Placental epithelial cell (primary cell): ENCODE measurements around the gene MORN2. TPM values are rescaled to one million over a fixed set of nuclear protein-coding genes. Genes with fewer than 3 reads are reported as not detected.

Experiments used
- small RNA-seq: library from RNA; depleted of rRNA; stranded (forward); fragments of <200 nt; gene quantifications from one replicate; pipeline ENCODE3, GENCODE V24; 2012
- total RNA-seq: library from RNA; depleted of rRNA; stranded (reverse); fragments of >200 nt; gene quantifications from 2 replicates; pipeline ENCODE4 v1.2.3, GENCODE V29; 2012

Gene MORN2
- 14.3 and 21.6 TPM in 2 replicates for total RNA-seq

GRCh38 chr2:38875576-38876367 is at the start of gene MORN2, which contains the start of gene DHX57:
TSS of gene MORN2 (plus strand) at chr2:38875976.
TSS of gene DHX57 (minus strand) at chr2:38875934. CDS start at chr2:38868405, 7,529 bp downstream.

DNA sequence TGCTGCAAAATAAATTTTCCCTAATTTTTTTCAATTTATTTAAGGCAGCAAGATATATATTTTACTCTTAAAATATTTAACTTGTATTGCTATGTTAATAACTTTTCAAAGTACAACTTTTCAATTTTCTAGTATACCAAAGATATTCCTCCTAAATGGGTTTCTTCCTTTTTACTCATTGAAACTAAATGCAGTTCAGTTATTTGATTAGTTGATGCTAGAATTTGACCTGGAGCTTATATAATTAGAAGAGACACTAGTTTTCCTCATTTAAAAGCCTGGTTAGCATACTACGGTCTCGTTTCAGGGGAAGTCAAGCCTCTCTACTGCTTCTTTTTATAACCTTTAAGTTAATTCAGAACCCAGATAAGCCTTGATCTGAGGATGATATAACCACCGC is 13.8 kb downstream of the MORN2 start, which contains the start of gene ARHGEF33:
Gene ARHGEF33 (plus strand): TSS at position 301 of the 400 bp plus-strand sequence. CDS start 29,573 bp downstream, outside the sequence.

Small RNAs within 50 kb of the gene (small RNA-seq; reads per million reads assigned to genes)
- not detected for gene RNU6-851P

Other genes starting within 250 kb of the MORN2 start
- gene GALM, start 209.9 kb upstream of the MORN2 start, total RNA-seq = 10.6 and 14.9 TPM in 2 replicates
- gene SRSF7, start 124.6 kb upstream of the MORN2 start, total RNA-seq = 78.9 and 81.1 TPM in 2 replicates
- gene GEMIN6, start 97.8 kb upstream of the MORN2 start, total RNA-seq = 5.2 and 10.2 TPM in 2 replicates
- gene DHX57, start within 50 bp of the MORN2 start, total RNA-seq = 19.2 and 22.6 TPM in 2 replicates
- gene ARHGEF33, start 13.9 kb downstream of the MORN2 start, total RNA-seq = 1.2 and 1.5 TPM in 2 replicates
- gene SOS1, start 245.1 kb downstream of the MORN2 start, total RNA-seq = 18.2 and 20.0 TPM in 2 replicates